ENCODE data around the gene BICD1. TPM values are rescaled to one million over a fixed set of nuclear protein-coding genes. Genes with fewer than 3 reads are reported as not detected.
A peak's percentile ranks its signal among the peaks of the same experiment; 100 is the strongest.

BICD1 gene
- total and polyA plus RNA-seq, 12 donors = 2.5 to 14.7 (median 9.2) TPM

GRCh38 chr12:32298917-32299316 is 192.3 kb downstream of the BICD1 start:
- Histone ChIP-seq H3K4me1 (peaks cover 0 to 13% (median 0%) of the 10 kb centered on the region in 9 donors), H3K27me3 (no peaks in the 10 kb centered on the region), H3K9me3 (no peaks in the 10 kb centered on the region), H3K36me3 (peaks cover 0 to 12% (median 0%) of the 10 kb centered on the region in 9 donors), H3K4me3 (no peak overlapping the region), H3K27ac (no peak overlapping the region)
- DNase-seq (no peak), ATAC-seq (no peak)
- 60 to 68% methylated on average over 3 of the region's 3 CpGs for WGBS, 2 donors
- intact Hi-C loops (cut with DNase I) = loop anchor here in 1 of 10 donors (10.0 kb wide), 1 partner anchor 234 kb away; no protein-coding TSS in a partner anchor
- TF ChIP-seq, protein P1, sequence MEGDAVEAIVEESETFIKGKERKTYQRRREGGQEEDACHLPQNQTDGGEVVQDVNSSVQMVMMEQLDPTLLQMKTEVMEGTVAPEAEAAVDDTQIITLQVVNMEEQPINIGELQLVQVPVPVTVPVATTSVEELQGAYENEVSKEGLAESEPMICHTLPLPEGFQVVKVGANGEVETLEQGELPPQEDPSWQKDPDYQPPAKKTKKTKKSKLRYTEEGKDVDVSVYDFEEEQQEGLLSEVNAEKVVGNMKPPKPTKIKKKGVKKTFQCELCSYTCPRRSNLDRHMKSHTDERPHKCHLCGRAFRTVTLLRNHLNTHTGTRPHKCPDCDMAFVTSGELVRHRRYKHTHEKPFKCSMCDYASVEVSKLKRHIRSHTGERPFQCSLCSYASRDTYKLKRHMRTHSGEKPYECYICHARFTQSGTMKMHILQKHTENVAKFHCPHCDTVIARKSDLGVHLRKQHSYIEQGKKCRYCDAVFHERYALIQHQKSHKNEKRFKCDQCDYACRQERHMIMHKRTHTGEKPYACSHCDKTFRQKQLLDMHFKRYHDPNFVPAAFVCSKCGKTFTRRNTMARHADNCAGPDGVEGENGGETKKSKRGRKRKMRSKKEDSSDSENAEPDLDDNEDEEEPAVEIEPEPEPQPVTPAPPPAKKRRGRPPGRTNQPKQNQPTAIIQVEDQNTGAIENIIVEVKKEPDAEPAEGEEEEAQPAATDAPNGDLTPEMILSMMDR (IDR thresholded peaks at IDR 0.05) = no peak

DNA sequence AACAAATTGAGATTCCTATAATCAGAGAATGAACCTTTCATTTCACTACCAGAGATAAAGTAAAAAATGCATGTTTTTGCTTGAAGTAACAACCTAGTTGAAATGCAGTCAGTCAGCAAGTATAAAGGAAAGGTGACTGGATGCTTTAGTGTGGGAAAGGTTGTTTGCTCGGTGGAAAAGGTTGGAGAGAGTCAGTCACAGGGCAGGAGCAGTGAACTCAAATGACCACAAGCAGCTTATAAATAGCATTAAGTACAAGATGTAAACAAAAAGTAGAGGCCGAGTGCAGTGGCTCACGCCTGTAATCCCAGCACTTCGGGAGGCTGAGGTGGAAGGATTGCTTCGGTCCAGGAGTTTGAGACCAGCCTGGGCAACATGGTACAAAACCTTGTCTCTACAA is 194.6 kb downstream of the BICD1 start:
- Histone ChIP-seq H3K27ac (no peak overlapping the region), H3K27me3 (no peaks in the 10 kb centered on the region), H3K4me1 (peaks cover 0 to 13% (median 0%) of the 10 kb centered on the region in 9 donors), H3K36me3 (peaks cover 0 to 7% (median 0%) of the 10 kb centered on the region in 9 donors), H3K4me3 (no peak overlapping the region), H3K9me3 (no peaks in the 10 kb centered on the region)
- TF ChIP-seq, protein P1 (IDR thresholded peaks at IDR 0.05) = no peak
- DNase-seq (no peak), ATAC-seq (no peak)
- WGBS, 2 donors = 79 to 80% methylated on average over 5 of the region's 5 CpGs
- intact Hi-C loops (cut with DNase I) = loop anchor here in 6 of 10 donors (5.0 to 10.0 kb wide), 5 partner anchors 234 to 619 kb away; no protein-coding TSS in a partner anchor

GRCh38 chr12:32302218-32303173 is 195.8 kb downstream of the BICD1 start:
- Histone ChIP-seq H3K4me3 (no peak overlapping the region), H3K27ac (no peak overlapping the region), H3K9me3 (no peaks in the 10 kb centered on the region), H3K36me3 (peaks cover 0 to 19% (median 0%) of the 10 kb centered on the region in 9 donors), H3K4me1 (peaks cover 0 to 5% (median 0%) of the 10 kb centered on the region in 9 donors), H3K27me3 (no peaks in the 10 kb centered on the region)
- ATAC-seq = peak in 7 of 8 donors; percentile 52 to 73 (median 61)
- no peak for DNase-seq
- intact Hi-C loops (cut with DNase I) = loop anchor here in 6 of 10 donors (5.0 to 10.0 kb wide), 5 partner anchors 235 to 620 kb away; no protein-coding TSS in a partner anchor
- TF ChIP-seq, protein P1 (IDR thresholded peaks at IDR 0.05) = peak in 7 of 9 donors; percentile 15 to 62 (median 45)
- 72 to 91% methylated on average over 6 of the region's 6 CpGs for WGBS, 2 donors

DNA sequence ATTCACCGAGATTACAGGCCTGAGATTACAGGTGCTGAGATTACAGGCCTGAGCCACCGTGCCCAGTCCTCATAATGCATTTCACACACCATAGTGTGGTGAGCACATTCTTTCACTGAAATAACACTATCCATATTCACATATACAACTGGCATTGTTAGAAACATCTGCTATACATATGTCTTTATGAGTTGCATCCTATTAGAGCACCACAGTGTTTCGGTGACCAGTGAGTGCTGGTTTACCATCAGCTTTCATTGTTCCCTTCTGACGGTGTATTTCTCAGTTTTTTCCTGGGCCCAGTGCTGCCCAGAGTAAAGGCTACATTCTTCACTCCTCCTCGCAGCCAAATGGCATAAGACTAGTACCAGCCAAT is 196.5 kb downstream of the BICD1 start:
- Histone ChIP-seq H3K27me3 (no peaks in the 10 kb centered on the region), H3K9me3 (no peaks in the 10 kb centered on the region), H3K4me3 (no peak overlapping the region), H3K27ac (no peak overlapping the region), H3K4me1 (peaks cover 0 to 5% (median 0%) of the 10 kb centered on the region in 9 donors), H3K36me3 (peaks cover 0 to 21% (median 0%) of the 10 kb centered on the region in 9 donors)
- ATAC-seq (no peak), DNase-seq (no peak)
- intact Hi-C loops (cut with DNase I) = loop anchor here in 6 of 10 donors (5.0 to 10.0 kb wide), 5 partner anchors 236 to 621 kb away; no protein-coding TSS in a partner anchor
- 96 to 98% methylated on average over 5 of the region's 5 CpGs for WGBS, 2 donors
- TF ChIP-seq, protein P1 (IDR thresholded peaks at IDR 0.05) = no peak
